ENCODE measurements around the gene ITGB3. TPM values are rescaled to one million over a fixed set of nuclear protein-coding genes. Genes with fewer than 3 reads are reported as not detected.

Gene ITGB3
- total and polyA plus RNA-seq, 9 of the 15 experiments (the other 6 are each of a cell fraction or from before 2014, with no cell fraction given) = 0.08 to 2.6 (median 0.62) TPM; not detected in 1

DNA sequence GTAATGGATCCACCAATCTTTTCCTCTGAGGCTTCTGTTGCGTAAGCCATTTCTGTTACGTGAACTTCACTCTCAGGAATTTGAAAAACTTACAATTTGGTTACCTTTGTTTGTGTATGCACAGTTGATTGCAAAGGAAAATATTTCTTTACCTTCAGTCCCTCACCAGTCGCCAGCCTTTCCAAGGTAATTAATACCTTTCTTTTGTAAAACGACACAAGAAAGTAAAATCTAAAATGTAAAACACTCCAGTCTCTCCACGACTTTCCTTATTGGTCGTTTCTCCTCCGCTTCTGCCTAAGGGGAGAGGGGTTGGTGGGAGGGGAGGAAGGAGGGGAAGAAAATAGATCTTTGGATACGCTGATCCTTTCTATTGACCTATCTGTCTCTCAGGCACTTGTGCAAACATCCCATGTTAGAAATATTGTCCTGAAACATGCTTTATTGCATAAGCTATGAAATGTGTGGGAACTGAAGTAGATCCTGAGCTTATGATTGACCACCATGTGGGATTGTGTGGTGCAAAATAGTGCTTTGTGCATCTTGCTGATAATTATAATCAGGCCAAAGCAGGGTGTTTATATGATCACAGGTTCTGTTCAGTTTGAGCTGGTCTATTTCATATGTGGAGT, 37.7 kb downstream of the ITGB3 start (continued):
- TF ChIP-seq XRCC5 (IDR thresholded peaks at IDR 0.05; ENCODE audit: low read depth, low read length) (no peak), BCOR (IDR thresholded peaks at IDR 0.05) (no peak), ZNF274 (IDR thresholded peaks at IDR 0.05; ENCODE audit: borderline replicate concordance, low read depth, low read length) (no peak), CHD2 (IDR thresholded peaks at IDR 0.05; ENCODE audit: low read depth, low read length) (no peak), ZSCAN32 (CRISPR knock-in tag; IDR thresholded peaks at IDR 0.05) (no peak), MTF1 (CRISPR knock-in tag; IDR thresholded peaks at IDR 0.05; ENCODE audit: borderline replicate concordance) (no peak), NFATC3 (IDR thresholded peaks at IDR 0.05) (no peak), ZNF583 (CRISPR knock-in tag; IDR thresholded peaks at IDR 0.05) (no peak), CAMTA2 (CRISPR knock-in tag; conservative IDR thresholded peaks at IDR 0.05) (no peak), CBX1 (IDR thresholded peaks at IDR 0.05; ENCODE audit: low read depth) (no peak), CREM (IDR thresholded peaks at IDR 0.05; ENCODE audit: low read depth) (peak; percentile 29; the same call in 1 of the 2 replicates), DIDO1 (tag; IDR thresholded peaks at IDR 0.05; ENCODE audit: low read depth) (no peak), ILF3 (IDR thresholded peaks at IDR 0.05; ENCODE audit: borderline replicate concordance) (no peak), ZNF24 (IDR thresholded peaks at IDR 0.05) (no peak), RNF2 (IDR thresholded peaks at IDR 0.05) (no peak), ELF4 (CRISPR knock-in tag; IDR thresholded peaks at IDR 0.05) (no peak), POLR2A (conservative IDR thresholded peaks at IDR 0.05) (no peak), TCFL5 (CRISPR knock-in tag; conservative IDR thresholded peaks at IDR 0.05) (no peak), NRF1 (conservative IDR thresholded peaks at IDR 0.05 in 1 of 2, IDR thresholded peaks at IDR 0.05 in 1 of 2) (no peak), ZNF695 (CRISPR knock-in tag; IDR thresholded peaks at IDR 0.05) (no peak), MEF2D (tag; conservative IDR thresholded peaks at IDR 0.05; ENCODE audit: low read depth) (no peak), STAT5B (CRISPR knock-in tag; IDR thresholded peaks at IDR 0.05) (no peak)
- TF ChIP-seq, protein P1, sequence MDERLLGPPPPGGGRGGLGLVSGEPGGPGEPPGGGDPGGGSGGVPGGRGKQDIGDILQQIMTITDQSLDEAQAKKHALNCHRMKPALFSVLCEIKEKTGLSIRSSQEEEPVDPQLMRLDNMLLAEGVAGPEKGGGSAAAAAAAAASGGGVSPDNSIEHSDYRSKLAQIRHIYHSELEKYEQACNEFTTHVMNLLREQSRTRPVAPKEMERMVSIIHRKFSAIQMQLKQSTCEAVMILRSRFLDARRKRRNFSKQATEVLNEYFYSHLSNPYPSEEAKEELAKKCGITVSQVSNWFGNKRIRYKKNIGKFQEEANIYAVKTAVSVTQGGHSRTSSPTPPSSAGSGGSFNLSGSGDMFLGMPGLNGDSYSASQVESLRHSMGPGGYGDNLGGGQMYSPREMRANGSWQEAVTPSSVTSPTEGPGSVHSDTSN (CRISPR knock-in tag; IDR thresholded peaks at IDR 0.05; ENCODE audit: low read depth) = no peak
- TF ChIP-seq, protein P1 (tag; conservative IDR thresholded peaks at IDR 0.05; ENCODE audit: low read depth) = 0 out of 2 replicates have a peak, but pooled peaks have one; percentile 18
- TF ChIP-seq, protein P2, sequence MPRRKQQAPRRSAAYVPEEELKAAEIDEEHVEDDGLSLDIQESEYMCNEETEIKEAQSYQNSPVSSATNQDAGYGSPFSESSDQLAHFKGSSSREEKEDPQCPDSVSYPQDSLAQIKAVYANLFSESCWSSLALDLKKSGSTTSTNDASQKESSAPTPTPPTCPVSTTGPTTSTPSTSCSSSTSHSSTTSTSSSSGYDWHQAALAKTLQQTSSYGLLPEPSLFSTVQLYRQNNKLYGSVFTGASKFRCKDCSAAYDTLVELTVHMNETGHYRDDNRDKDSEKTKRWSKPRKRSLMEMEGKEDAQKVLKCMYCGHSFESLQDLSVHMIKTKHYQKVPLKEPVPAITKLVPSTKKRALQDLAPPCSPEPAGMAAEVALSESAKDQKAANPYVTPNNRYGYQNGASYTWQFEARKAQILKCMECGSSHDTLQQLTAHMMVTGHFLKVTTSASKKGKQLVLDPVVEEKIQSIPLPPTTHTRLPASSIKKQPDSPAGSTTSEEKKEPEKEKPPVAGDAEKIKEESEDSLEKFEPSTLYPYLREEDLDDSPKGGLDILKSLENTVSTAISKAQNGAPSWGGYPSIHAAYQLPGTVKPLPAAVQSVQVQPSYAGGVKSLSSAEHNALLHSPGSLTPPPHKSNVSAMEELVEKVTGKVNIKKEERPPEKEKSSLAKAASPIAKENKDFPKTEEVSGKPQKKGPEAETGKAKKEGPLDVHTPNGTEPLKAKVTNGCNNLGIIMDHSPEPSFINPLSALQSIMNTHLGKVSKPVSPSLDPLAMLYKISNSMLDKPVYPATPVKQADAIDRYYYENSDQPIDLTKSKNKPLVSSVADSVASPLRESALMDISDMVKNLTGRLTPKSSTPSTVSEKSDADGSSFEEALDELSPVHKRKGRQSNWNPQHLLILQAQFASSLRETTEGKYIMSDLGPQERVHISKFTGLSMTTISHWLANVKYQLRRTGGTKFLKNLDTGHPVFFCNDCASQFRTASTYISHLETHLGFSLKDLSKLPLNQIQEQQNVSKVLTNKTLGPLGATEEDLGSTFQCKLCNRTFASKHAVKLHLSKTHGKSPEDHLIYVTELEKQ (CRISPR knock-in tag; IDR thresholded peaks at IDR 0.05) = no peak
- TF ChIP-seq, protein P3, sequence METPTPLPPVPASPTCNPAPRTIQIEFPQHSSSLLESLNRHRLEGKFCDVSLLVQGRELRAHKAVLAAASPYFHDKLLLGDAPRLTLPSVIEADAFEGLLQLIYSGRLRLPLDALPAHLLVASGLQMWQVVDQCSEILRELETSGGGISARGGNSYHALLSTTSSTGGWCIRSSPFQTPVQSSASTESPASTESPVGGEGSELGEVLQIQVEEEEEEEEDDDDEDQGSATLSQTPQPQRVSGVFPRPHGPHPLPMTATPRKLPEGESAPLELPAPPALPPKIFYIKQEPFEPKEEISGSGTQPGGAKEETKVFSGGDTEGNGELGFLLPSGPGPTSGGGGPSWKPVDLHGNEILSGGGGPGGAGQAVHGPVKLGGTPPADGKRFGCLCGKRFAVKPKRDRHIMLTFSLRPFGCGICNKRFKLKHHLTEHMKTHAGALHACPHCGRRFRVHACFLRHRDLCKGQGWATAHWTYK (CRISPR knock-in tag; IDR thresholded peaks at IDR 0.05) = no peak
